ENCODE data around the gene FAM20C. TPM values are rescaled to one million over a fixed set of nuclear protein-coding genes. Genes with fewer than 3 reads are reported as not detected.
A peak's percentile ranks its signal among the peaks of the same experiment; 100 is the strongest.

Gene FAM20C
- total RNA-seq, 4 donors from 2014 or later = 41.9 to 87.5 (median 73.6) TPM

- H3K9me3 ChIP-seq = no peaks in the 10 kb centered on the region
- WGBS, 2 donors (ENCODE audit: low coverage in 1 of 2) = 2 to 32% methylated on average over 7 to 13 of the region's 29 CpGs
- no peaks in the 10 kb centered on the region for H3K36me3 ChIP-seq
- peak overlapping the region; percentile 69 to 95 (median 84) for H3K27ac ChIP-seq
- no peaks in the 10 kb centered on the region for H3K27me3 ChIP-seq
- peak overlapping the region in 1 of 2 donors; percentile 14 for H3K4me3 ChIP-seq
- peaks cover 5 to 86% (median 64%) of the 10 kb centered on the region in 3 donors for H3K4me1 ChIP-seq
- ATAC-seq = peak; percentile 90
- peak; percentile 2 for TF ChIP-seq EP300 (IDR thresholded peaks at IDR 0.05)
- no peak for TF ChIP-seq POLR2A (IDR thresholded peaks at IDR 0.05)
- peak; percentile 99 for TF ChIP-seq POLR2AphosphoS5 (IDR thresholded peaks at IDR 0.05)
- TF ChIP-seq, protein P1, sequence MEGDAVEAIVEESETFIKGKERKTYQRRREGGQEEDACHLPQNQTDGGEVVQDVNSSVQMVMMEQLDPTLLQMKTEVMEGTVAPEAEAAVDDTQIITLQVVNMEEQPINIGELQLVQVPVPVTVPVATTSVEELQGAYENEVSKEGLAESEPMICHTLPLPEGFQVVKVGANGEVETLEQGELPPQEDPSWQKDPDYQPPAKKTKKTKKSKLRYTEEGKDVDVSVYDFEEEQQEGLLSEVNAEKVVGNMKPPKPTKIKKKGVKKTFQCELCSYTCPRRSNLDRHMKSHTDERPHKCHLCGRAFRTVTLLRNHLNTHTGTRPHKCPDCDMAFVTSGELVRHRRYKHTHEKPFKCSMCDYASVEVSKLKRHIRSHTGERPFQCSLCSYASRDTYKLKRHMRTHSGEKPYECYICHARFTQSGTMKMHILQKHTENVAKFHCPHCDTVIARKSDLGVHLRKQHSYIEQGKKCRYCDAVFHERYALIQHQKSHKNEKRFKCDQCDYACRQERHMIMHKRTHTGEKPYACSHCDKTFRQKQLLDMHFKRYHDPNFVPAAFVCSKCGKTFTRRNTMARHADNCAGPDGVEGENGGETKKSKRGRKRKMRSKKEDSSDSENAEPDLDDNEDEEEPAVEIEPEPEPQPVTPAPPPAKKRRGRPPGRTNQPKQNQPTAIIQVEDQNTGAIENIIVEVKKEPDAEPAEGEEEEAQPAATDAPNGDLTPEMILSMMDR (IDR thresholded peaks at IDR 0.05) = no peak
These were observed 37.0 kb downstream of the FAM20C start for GRCh38 chr7:229184-229964.

GRCh38 chr7:230274-230673 lies 37.9 kb downstream of the FAM20C start:
- H3K36me3 ChIP-seq = no peaks in the 10 kb centered on the region
- TF ChIP-seq EP300 (IDR thresholded peaks at IDR 0.05) (no peak), POLR2AphosphoS5 (IDR thresholded peaks at IDR 0.05) (peak; percentile 3)
- no peak overlapping the region for H3K4me3 ChIP-seq
- WGBS, 2 donors (ENCODE audit: low coverage in 1 of 2) = 50 to 90% methylated on average over 2 to 4 of the region's 17 CpGs
- no peak for ATAC-seq
- H3K9me3 ChIP-seq = no peaks in the 10 kb centered on the region
- peaks cover 5 to 95% (median 68%) of the 10 kb centered on the region in 3 donors for H3K4me1 ChIP-seq
- H3K27me3 ChIP-seq = no peaks in the 10 kb centered on the region
- H3K27ac ChIP-seq = peak overlapping the region; percentile 1 to 95 (median 84)

- ATAC-seq = no peak
- WGBS, 2 donors (ENCODE audit: low coverage in 1 of 2) = 76 to 100% methylated on average over 4 to 17 of the region's 38 CpGs
- Histone ChIP-seq H3K27ac (peak overlapping the region in 3 of 4 donors; percentile 79 to 95 (median 88)), H3K4me3 (no peak overlapping the region), H3K36me3 (no peaks in the 10 kb centered on the region), H3K4me1 (peaks cover 5 to 100% (median 74%) of the 10 kb centered on the region in 3 donors), H3K9me3 (no peaks in the 10 kb centered on the region), H3K27me3 (no peaks in the 10 kb centered on the region)
- TF ChIP-seq, protein P1 (IDR thresholded peaks at IDR 0.05) = peak in 2 of 4 experiments; percentile 39 to 60
- TF ChIP-seq POLR2AphosphoS5 (IDR thresholded peaks at IDR 0.05) (no peak), EP300 (IDR thresholded peaks at IDR 0.05) (no peak)
These were observed 38.9 kb downstream of the FAM20C start for GRCh38 chr7:231030-231857.

- no peaks in the 10 kb centered on the region for H3K36me3 ChIP-seq
- H3K27me3 ChIP-seq = no peaks in the 10 kb centered on the region
- 66% methylated on average over 4 of the region's 21 CpGs; no CpG with 5 or more reads in 1 of the 2 donors for WGBS, 2 donors (ENCODE audit: low coverage in 1 of 2)
- ATAC-seq = no peak
- H3K9me3 ChIP-seq = no peaks in the 10 kb centered on the region
- H3K27ac ChIP-seq = peak overlapping the region in 3 of 4 donors; percentile 79 to 95 (median 88)
- TF ChIP-seq, protein P1 (IDR thresholded peaks at IDR 0.05) = no peak
- no peak for TF ChIP-seq EP300 (IDR thresholded peaks at IDR 0.05)
- TF ChIP-seq POLR2A (IDR thresholded peaks at IDR 0.05) = no peak
- no peak for TF ChIP-seq POLR2AphosphoS5 (IDR thresholded peaks at IDR 0.05)
- H3K4me1 ChIP-seq = peaks cover 5 to 100% (median 69%) of the 10 kb centered on the region in 3 donors
- no peak overlapping the region for H3K4me3 ChIP-seq
These were observed 39.5 kb downstream of the FAM20C start for GRCh38 chr7:231858-232246.

All from gastroesophageal sphincter (tissue), 4 donors.